Measurements from ENCODE around the gene C6orf52. TPM values are rescaled to one million over a fixed set of nuclear protein-coding genes. Genes with fewer than 3 reads are reported as not detected.

C6orf52 gene
- total and polyA plus RNA-seq, 2 donors (not counting 3 experiments of a cell fraction or from before 2014, with no cell fraction given), result 0.54 TPM; not detected in 1

DNA sequence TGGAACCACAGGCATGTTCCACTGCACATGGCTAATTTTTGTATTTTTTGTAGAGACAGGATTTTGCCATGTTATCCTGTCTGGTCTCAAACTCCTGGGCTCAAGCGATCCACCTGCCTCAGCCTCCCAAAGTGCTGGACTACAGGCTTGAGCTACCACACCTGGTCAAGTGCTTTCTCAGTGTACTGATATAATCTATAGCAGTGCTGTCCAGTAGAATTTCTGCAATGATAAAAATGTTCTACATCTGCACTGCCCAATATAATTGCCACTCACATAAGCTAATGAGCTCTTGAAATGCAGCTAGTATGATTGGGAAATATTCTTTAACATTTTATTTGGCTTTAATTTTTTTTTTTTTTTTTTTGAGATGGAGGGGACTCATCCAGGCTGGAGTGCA lies 64.2 kb downstream of the C6orf52 start:
- dilution Hi-C loops (cut with MboI; ENCODE audit: extremely low pct_ligation_motif_present, low sequenced_read_pairs), result no loop called here
- Histone ChIP-seq H3K27ac (ENCODE audit: insufficient read depth, low read depth, low read length) (no peak overlapping the region), H2AFZ (ENCODE audit: low read depth, low read length) (no peak overlapping the region), H3K4me2 (ENCODE audit: insufficient read depth, low read length) (no peak overlapping the region), H3K79me2 (ENCODE audit: control insufficient read depth, insufficient read depth, low read length) (no peaks in the 10 kb centered on the region), H3K36me3 (ENCODE audit: control insufficient read depth in 2 of 2, extremely low read depth in 1 of 2, insufficient read depth in 2 of 2, low read length in 2 of 2) (no peaks in the 10 kb centered on the region), H3K4me3 (replicated peaks in 1 of 3; ENCODE audit: insufficient read depth in 1 of 3, low read depth in 1 of 3, low read length in 3 of 3) (no peak overlapping the region), H3K9me3 (replicated peaks; ENCODE audit: control insufficient read depth, insufficient read depth, low read length) (no peaks in the 10 kb centered on the region), H3K9ac (replicated peaks; ENCODE audit: extremely low read depth, insufficient read depth, low read length) (no peak overlapping the region), H3K4me1 (ENCODE audit: control insufficient read depth, extremely low read depth, insufficient read depth, low read length) (peaks cover 10% of the 10 kb centered on the region), H4K20me1 (replicated peaks; ENCODE audit: control insufficient read depth, extremely low read depth, insufficient read depth, low read length) (no peaks in the 10 kb centered on the region), H3K9me1 (replicated peaks; ENCODE audit: control insufficient read depth, extremely low read depth, insufficient read depth, low read length) (no peaks in the 10 kb centered on the region), H3K27me3 (ENCODE audit: control insufficient read depth in 2 of 2, insufficient read depth in 2 of 2, low read length in 2 of 2) (no peaks in the 10 kb centered on the region)
- no peak for TF ChIP-seq POLR2A (IDR thresholded peaks at IDR 0.05; ENCODE audit: low read depth, low read length)
- no peak for TF ChIP-seq JUN (IDR thresholded peaks at IDR 0.05; ENCODE audit: borderline replicate concordance, insufficient read depth, insufficient read length, low read depth)
- TF ChIP-seq, protein P1, sequence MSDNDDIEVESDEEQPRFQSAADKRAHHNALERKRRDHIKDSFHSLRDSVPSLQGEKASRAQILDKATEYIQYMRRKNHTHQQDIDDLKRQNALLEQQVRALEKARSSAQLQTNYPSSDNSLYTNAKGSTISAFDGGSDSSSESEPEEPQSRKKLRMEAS (IDR thresholded peaks at IDR 0.05; ENCODE audit: insufficient read depth, insufficient read length), result no peak
- no peak for TF ChIP-seq FOS (IDR thresholded peaks at IDR 0.05; ENCODE audit: borderline replicate concordance, insufficient read depth, low read length)
- TF ChIP-seq EZH2 (IDR thresholded peaks at IDR 0.05; ENCODE audit: borderline replicate concordance, low read depth, low read length, severe bottlenecking), result no peak
- no peak for TF ChIP-seq POLR2AphosphoS5 (IDR thresholded peaks at IDR 0.05; ENCODE audit: insufficient read depth, low read depth, low read length)
- no peak for TF ChIP-seq MYC (IDR thresholded peaks at IDR 0.05; ENCODE audit: low read depth, low read length)
- TF ChIP-seq, protein P2, sequence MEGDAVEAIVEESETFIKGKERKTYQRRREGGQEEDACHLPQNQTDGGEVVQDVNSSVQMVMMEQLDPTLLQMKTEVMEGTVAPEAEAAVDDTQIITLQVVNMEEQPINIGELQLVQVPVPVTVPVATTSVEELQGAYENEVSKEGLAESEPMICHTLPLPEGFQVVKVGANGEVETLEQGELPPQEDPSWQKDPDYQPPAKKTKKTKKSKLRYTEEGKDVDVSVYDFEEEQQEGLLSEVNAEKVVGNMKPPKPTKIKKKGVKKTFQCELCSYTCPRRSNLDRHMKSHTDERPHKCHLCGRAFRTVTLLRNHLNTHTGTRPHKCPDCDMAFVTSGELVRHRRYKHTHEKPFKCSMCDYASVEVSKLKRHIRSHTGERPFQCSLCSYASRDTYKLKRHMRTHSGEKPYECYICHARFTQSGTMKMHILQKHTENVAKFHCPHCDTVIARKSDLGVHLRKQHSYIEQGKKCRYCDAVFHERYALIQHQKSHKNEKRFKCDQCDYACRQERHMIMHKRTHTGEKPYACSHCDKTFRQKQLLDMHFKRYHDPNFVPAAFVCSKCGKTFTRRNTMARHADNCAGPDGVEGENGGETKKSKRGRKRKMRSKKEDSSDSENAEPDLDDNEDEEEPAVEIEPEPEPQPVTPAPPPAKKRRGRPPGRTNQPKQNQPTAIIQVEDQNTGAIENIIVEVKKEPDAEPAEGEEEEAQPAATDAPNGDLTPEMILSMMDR (IDR thresholded peaks at IDR 0.05; ENCODE audit: extremely low read depth in 1 of 2, insufficient read depth in 1 of 2, low read depth in 1 of 2, low read length in 2 of 2), result no peak
- no peak for TF ChIP-seq GATA2 (IDR thresholded peaks at IDR 0.05; ENCODE audit: insufficient read depth, insufficient read length, low read depth, low read length)
- intact Hi-C loops (cut with micrococcal nuclease), result loop anchor here (5.0 kb wide), 1 partner anchor 62 kb away; the partner anchor contains the start of genes C6orf52 and PAK1IP1
- no TSS peak for BruUV-seq (replicated peaks)
- DNase-seq (ENCODE audit: low read depth, low spot score) (no peak), FAIRE-seq (no peak)
- ChIA-PET POLR2A (no interaction called here), CTCF (interaction anchor here (1.6 kb wide), 1 partner anchor 120 kb away, joined by 3 read pairs; no protein-coding TSS in a partner anchor)

All from endothelial cell of umbilical vein (primary cell).